ENCODE data around the gene CCSER1.

- TF ChIP-seq POLR2AphosphoS5 (IDR thresholded peaks at IDR 0.05; ENCODE audit: low read depth, low read length) (no peak), POLR2A (IDR thresholded peaks at IDR 0.05; ENCODE audit: low read depth, low read length) (no peak), TAF1 (IDR thresholded peaks at IDR 0.05; ENCODE audit: borderline replicate concordance, low read depth, low read length) (no peak)
Observed at GRCh38 chr4:90536408-90536807, 409.2 kb downstream of the CCSER1 start.
